Rectal smooth muscle tissue (tissue), 1 donor: ENCODE measurements around the gene GATAD2A.

Experiments
- H3K27ac ChIP-seq: one replicate; pipeline ENCODE4 v1.7.0; 2013; ENCODE audit warnings: low read depth, low read length, inconsistent platforms
- H3K27me3 ChIP-seq: one replicate; pipeline ENCODE4 v1.7.0; 2013; ENCODE audit warnings: low read length; ENCODE audit not compliant: control insufficient read depth, insufficient read depth
- H3K36me3 ChIP-seq: one replicate; pipeline ENCODE4 v1.7.0; 2013; ENCODE audit warnings: low read length; ENCODE audit not compliant: control insufficient read depth, insufficient read depth
- H3K4me1 ChIP-seq: one replicate; pipeline ENCODE4 v1.7.0; 2013; ENCODE audit warnings: low read length; ENCODE audit not compliant: control insufficient read depth, insufficient read depth
- H3K4me3 ChIP-seq: one replicate; pipeline ENCODE4 v1.7.0; 2013; ENCODE audit warnings: low read length
- H3K9ac ChIP-seq: one replicate; pipeline ENCODE4 v1.7.0; 2013; ENCODE audit warnings: low read length

GATAD2A gene

GRCh38 chr19:19544954-19545591, 139.6 kb downstream of the GATAD2A start:
- H3K9ac ChIP-seq, result no peak overlapping the region
- H3K4me1 ChIP-seq, result no peaks in the 10 kb centered on the region
- no peak overlapping the region for H3K4me3 ChIP-seq
- no peak overlapping the region for H3K27ac ChIP-seq
- H3K27me3 ChIP-seq, result peaks cover 26% of the 10 kb centered on the region
- H3K36me3 ChIP-seq, result no peaks in the 10 kb centered on the region

DNA sequence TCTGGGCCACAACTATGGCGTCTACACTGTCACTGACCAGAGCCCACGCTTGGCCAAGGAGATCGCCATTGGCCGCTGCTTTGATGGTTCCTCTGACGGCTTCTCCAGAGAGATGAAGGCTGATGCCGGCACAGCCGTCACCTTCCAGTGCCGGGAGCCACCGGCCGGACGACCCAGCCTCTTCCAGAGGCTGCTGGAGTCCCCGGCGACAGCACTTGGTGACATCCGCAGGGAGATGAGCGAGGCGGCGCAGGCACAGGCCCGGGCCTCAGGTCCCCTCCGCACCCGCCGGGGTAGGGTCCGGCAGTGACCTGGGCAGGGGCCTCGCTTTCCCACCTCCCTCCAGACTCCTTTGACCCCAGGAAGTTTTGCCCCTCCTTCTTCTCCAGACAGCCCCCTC, 140.2 kb downstream of the GATAD2A start:
- no peaks in the 10 kb centered on the region for H3K36me3 ChIP-seq
- H3K4me3 ChIP-seq, result no peak overlapping the region
- H3K4me1 ChIP-seq, result no peaks in the 10 kb centered on the region
- peaks cover 26% of the 10 kb centered on the region for H3K27me3 ChIP-seq
- H3K27ac ChIP-seq, result no peak overlapping the region
- no peak overlapping the region for H3K9ac ChIP-seq

DNA sequence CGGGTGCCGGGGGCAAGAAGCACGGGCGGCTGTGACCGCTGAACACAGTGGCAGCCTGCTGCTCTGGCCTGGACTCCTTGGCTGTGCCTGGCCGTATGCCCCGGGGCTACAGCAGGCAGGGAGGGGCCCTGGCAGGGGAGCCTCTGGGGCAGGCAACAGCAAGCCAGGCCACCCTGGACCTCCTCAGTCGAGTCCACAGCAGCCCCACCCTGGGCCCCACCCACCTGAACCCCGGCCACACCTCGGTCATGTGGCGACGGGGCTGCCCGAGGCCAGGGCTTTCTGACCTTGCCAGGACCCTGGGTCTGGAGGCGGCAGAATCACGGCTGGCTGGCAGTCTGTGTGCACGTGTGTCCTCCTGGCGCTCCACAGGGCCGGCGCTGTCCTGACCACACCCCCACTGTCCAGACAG, 141.3 kb downstream of the GATAD2A start:
- H3K27me3 ChIP-seq, result peaks cover 22% of the 10 kb centered on the region
- H3K4me1 ChIP-seq, result no peaks in the 10 kb centered on the region
- no peak overlapping the region for H3K4me3 ChIP-seq
- H3K27ac ChIP-seq, result no peak overlapping the region
- H3K9ac ChIP-seq, result no peak overlapping the region
- no peaks in the 10 kb centered on the region for H3K36me3 ChIP-seq

DNA sequence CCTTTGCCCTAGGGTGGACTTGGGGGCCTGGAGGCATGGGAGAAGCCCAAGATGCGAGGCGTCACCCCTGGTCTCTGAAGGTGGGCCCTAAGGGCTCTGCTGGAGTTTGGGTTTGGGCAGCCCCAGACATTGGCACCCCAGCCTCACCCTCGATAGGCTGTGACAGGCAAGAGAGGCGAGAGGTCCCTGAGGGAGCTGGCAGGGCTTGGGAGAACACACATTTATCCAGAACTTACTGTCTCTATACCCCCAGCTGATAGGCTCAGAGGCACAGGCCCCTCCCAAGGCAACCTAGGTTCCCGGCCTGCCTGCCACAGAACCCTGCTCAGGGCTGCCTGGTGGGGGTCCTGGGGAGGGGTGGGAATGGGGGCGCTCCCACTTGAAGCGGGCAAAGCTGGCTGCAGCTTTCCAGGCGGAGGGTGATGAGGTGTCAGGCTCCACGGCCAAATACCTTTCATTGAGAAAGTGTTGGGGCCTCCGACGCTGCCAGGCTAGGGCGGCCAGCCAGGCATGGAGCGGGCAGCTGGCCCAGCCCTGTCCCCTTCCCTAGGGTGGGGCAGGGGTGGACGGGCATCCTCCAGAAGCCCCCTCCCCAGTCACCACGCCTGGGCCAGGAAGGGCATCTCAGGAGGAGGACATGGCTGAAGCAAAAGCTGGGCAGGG, 142.3 kb downstream of the GATAD2A start:
- no peak overlapping the region for H3K27ac ChIP-seq
- H3K4me1 ChIP-seq, result no peaks in the 10 kb centered on the region
- no peaks in the 10 kb centered on the region for H3K36me3 ChIP-seq
- H3K27me3 ChIP-seq, result peaks cover 16% of the 10 kb centered on the region
- H3K4me3 ChIP-seq, result no peak overlapping the region
- no peak overlapping the region for H3K9ac ChIP-seq

DNA sequence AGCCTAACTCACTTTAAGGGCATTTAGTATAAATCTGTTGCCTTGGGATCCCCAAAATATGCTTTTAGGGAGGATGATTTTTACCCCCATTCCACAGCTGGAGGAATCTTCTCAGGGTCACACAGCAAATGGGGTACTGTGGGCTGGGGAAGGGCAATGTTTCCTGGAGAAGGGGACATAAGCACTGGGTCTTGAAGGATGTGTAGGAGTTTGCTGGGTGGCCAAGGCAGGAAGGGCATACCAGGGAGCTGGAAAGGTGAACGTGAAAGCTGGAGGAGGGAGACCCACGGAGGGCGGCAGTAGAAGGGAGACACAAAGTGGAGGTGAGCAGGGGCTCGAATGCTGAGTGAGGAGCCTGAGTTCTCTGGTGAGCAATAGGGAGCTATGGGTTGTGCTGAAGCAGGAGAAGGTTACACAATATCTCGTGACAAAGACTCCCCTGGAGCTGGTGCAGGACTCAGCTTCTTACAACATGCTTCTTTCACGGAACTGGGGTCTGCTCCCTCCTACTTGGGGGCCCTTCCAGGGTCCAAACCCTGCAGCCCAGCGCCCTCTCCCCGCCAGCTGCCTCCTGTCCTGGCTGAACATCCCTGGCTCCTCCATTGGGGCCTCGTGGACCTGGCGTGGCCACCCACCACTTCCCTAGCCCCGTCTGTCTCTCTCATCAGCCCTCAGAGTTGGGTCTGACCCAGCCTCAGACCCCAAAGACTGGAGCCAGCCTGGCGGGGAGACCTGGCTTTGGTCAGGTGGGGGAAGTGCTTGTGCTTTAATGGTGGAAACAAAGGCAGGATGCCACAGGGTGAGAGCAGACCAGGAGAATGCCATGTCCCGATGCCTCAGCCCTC, 143.7 kb downstream of the GATAD2A start:
- H3K36me3 ChIP-seq, result no peaks in the 10 kb centered on the region
- H3K4me3 ChIP-seq, result no peak overlapping the region
- no peaks in the 10 kb centered on the region for H3K4me1 ChIP-seq
- no peak overlapping the region for H3K9ac ChIP-seq
- H3K27me3 ChIP-seq, result peaks cover 11% of the 10 kb centered on the region
- H3K27ac ChIP-seq, result no peak overlapping the region

DNA sequence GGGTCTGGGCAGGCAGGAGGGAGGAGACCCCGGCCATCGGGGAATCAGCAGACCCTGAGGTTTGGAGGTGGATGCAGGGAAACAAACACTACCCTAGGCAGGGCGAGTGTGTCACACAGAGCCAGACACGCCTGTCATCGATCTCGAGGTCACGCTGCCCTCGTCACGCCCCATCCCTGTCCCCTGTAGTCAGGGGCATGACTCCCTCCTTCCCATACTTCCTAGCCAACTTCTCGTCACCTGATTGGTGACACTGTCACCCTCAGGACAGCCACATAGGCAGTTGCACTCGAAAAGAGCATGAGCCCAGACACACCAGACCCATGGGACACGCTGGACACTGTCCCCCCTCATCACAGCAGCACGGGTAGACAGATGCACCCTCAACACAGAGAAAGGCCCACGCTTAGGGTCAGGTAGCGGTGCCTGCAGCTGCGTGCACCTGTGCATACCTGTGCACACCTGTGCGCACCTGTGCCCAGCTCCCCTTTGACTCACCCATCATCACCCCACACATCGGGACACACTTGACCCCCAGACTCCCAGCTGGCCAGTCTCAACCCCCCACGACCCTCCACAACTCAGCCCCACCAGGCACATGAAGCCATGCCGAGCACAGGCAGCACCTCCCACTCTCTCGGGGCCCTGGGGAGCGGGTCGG, 144.5 kb downstream of the GATAD2A start:
- Histone ChIP-seq H3K9ac (no peak overlapping the region), H3K27me3 (peaks cover 11% of the 10 kb centered on the region), H3K36me3 (no peaks in the 10 kb centered on the region), H3K27ac (no peak overlapping the region), H3K4me1 (no peaks in the 10 kb centered on the region), H3K4me3 (no peak overlapping the region)

- Histone ChIP-seq H3K9ac (no peak overlapping the region), H3K4me1 (no peaks in the 10 kb centered on the region), H3K36me3 (no peaks in the 10 kb centered on the region), H3K27ac (no peak overlapping the region), H3K27me3 (peaks cover 11% of the 10 kb centered on the region), H3K4me3 (no peak overlapping the region)
Observed at GRCh38 chr19:19550485-19550929, 145.0 kb downstream of the GATAD2A start.

- H3K4me1 ChIP-seq, result no peaks in the 10 kb centered on the region
- H3K27me3 ChIP-seq, result peaks cover 11% of the 10 kb centered on the region
- no peak overlapping the region for H3K27ac ChIP-seq
- no peak overlapping the region for H3K9ac ChIP-seq
- H3K36me3 ChIP-seq, result no peaks in the 10 kb centered on the region
- no peak overlapping the region for H3K4me3 ChIP-seq
Observed at GRCh38 chr19:19550972-19551852, 145.7 kb downstream of the GATAD2A start.

DNA sequence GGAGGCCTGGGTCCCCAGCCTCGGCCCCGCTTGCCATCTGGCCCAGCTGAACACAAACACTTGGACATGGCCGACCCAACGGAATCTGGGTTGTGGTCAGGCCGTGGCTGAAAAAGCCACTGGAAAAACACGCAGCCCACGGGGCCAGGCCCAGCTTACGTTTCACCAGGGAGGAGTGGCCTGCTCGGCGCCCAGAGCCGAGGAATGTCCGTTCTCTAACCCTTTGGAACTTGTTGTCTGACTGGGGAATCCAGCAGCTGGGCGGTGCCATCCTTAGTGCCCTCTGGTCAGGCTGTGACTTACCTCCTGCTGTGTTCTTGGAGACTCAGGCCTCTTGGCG, 146.3 kb downstream of the GATAD2A start:
- Histone ChIP-seq H3K27me3 (peaks cover 11% of the 10 kb centered on the region), H3K27ac (no peak overlapping the region), H3K36me3 (no peaks in the 10 kb centered on the region), H3K9ac (no peak overlapping the region), H3K4me3 (no peak overlapping the region), H3K4me1 (no peaks in the 10 kb centered on the region)

DNA sequence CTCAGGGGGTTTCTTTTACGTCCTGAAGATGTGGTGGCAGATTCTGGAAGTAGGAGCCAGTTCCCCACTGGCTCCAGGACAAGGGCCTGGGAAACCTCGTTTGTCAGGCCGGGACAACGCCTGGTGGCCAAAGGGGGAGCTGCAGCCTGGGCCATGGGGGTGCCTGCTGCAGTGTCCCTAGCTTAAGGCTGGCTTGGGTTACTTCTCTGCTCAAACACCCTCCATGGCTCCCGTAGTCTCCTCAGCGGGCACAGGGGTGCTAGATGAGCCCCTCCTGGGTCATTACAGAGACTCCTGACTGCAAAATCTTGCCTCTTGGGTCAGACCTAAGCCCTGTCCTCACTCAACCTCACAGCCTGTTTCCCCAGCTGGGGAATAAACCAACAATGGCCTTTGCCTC, 147.3 kb downstream of the GATAD2A start:
- Histone ChIP-seq H3K4me3 (no peak overlapping the region), H3K36me3 (no peaks in the 10 kb centered on the region), H3K27ac (no peak overlapping the region), H3K9ac (no peak overlapping the region), H3K4me1 (no peaks in the 10 kb centered on the region), H3K27me3 (peaks cover 11% of the 10 kb centered on the region)

- Histone ChIP-seq H3K4me3 (no peak overlapping the region), H3K4me1 (no peaks in the 10 kb centered on the region), H3K27me3 (peaks cover 11% of the 10 kb centered on the region), H3K36me3 (no peaks in the 10 kb centered on the region), H3K27ac (no peak overlapping the region), H3K9ac (no peak overlapping the region)
Observed at GRCh38 chr19:19553670-19554069, 148.2 kb downstream of the GATAD2A start.
